ENCODE results near the gene IL7R. TPM values are rescaled to one million over a fixed set of nuclear protein-coding genes. Genes with fewer than 3 reads are reported as not detected.

Gene IL7R
- total RNA-seq, 1 experiment from 2014 or later = not detected

- H2BK120ac ChIP-seq (ENCODE audit: low read depth, low read length, poor library complexity, severe bottlenecking) = no peak overlapping the region
- H4K5ac ChIP-seq (ENCODE audit: insufficient read length, low read depth, low read length) = no peak overlapping the region
- no peak overlapping the region for H3K14ac ChIP-seq (ENCODE audit: insufficient read depth, low read length)
- H3K9me3 ChIP-seq (ENCODE audit: control insufficient read depth, low read depth, low read length) = no peaks in the 10 kb centered on the region
- H2AK5ac ChIP-seq (ENCODE audit: insufficient read length, low read length) = no peak overlapping the region
- Mint-ChIP-seq H3K36me3 (ENCODE audit: insufficient read depth in 1 of 3, low read depth in 3 of 3) (no peaks in the 10 kb centered on the region), H3K27me3 (ENCODE audit: low read depth) (peaks cover 3% of the 10 kb centered on the region), H3K4me1 (peaks cover 22 to 34% of the 10 kb centered on the region in 2 experiments), H3K27ac (no peak overlapping the region), H3K4me3 (no peak overlapping the region), H3K9me3 (peaks cover 2 to 3% of the 10 kb centered on the region in 2 experiments; a peak in 3 of 5 replicates)
- no peak overlapping the region for H4K8ac ChIP-seq (replicated peaks; ENCODE audit: insufficient read length, low read depth, low read length)
- no CpG with 5 or more reads among the region's 2 CpGs for WGBS (ENCODE audit: extremely low coverage, insufficient read length, low lambda C conversion rate)
- H3K79me1 ChIP-seq (ENCODE audit: insufficient read depth, low read depth, low read length, poor library complexity, severe bottlenecking) = no peaks in the 10 kb centered on the region
- no peak overlapping the region for H2BK5ac ChIP-seq (ENCODE audit: insufficient read length, low read length)
- H2BK20ac ChIP-seq (ENCODE audit: low read depth, low read length, poor library complexity, severe bottlenecking) = no peak overlapping the region
- H4K91ac ChIP-seq (ENCODE audit: insufficient read length, low read depth, low read length) = no peak overlapping the region
- no peaks in the 10 kb centered on the region for H3K27me3 ChIP-seq (ENCODE audit: insufficient read depth, low read length)
- no peak for DNase-seq
- no peak for TF ChIP-seq CTCF (conservative IDR thresholded peaks at IDR 0.05)
- no peak overlapping the region for H3K4me2 ChIP-seq (ENCODE audit: insufficient read depth, insufficient read length, low read length)
- no peaks in the 10 kb centered on the region for H3K23me2 ChIP-seq (ENCODE audit: insufficient read length, low read depth, low read length, poor library complexity, severe bottlenecking)
- no peak overlapping the region for H3K56ac ChIP-seq (ENCODE audit: insufficient read length, low read depth, low read length)
- no peak overlapping the region for H3K27ac ChIP-seq (ENCODE audit: insufficient read length, low read depth, low read length)
- no peak overlapping the region for H3K9ac ChIP-seq (ENCODE audit: extremely low read depth, insufficient read length, low read length)
- no peak overlapping the region for H3K23ac ChIP-seq (ENCODE audit: insufficient read length, low read depth, low read length)
- H2BK12ac ChIP-seq (ENCODE audit: insufficient read length, low read depth, low read length) = no peak overlapping the region
- H3K18ac ChIP-seq (ENCODE audit: insufficient read length, low read depth, low read length) = no peak overlapping the region
- H3K4ac ChIP-seq (ENCODE audit: low read depth, low read length) = no peak overlapping the region
- H2BK15ac ChIP-seq (ENCODE audit: low read depth, low read length) = no peak overlapping the region
- no peak overlapping the region for H3T11ph ChIP-seq (ENCODE audit: low read length)
- peaks cover 8% of the 10 kb centered on the region; the same call in 1 of the 2 replicates for H3K4me1 ChIP-seq (ENCODE audit: insufficient read depth, low read length)
- H3K79me2 ChIP-seq (ENCODE audit: insufficient read depth, low read length) = no peaks in the 10 kb centered on the region
- H2AFZ ChIP-seq (ENCODE audit: low read length) = no peak overlapping the region
- H4K20me1 ChIP-seq (ENCODE audit: control insufficient read depth, insufficient read depth, insufficient read length) = no peaks in the 10 kb centered on the region
These were observed 5.4 kb downstream of the IL7R start for GRCh38 chr5:35862126-35862525.
